K562 (cell line): ENCODE data around the gene OR2W1. TPM values are rescaled to one million over a fixed set of nuclear protein-coding genes. Genes with fewer than 3 reads are reported as not detected.
A peak's percentile ranks its signal among the peaks of the same experiment; 100 is the strongest.

ENCODE experiments used
- ARID2 ChIP-seq: fragments of 450-650 bp; IDR thresholded peaks from 2 replicates; pipeline ENCODE4 v1.6.1; 2017; ENCODE audit warnings: antibody characterized with exemption, mild to moderate bottlenecking
- CREM ChIP-seq: IDR thresholded peaks from 2 replicates; pipeline ENCODE4 v1.6.1; 2014; ENCODE audit warnings: antibody characterized with exemption, low read depth
- CTCF ChIP-seq, 3 experiments: IDR thresholded peaks in 2 of 3; conservative IDR thresholded peaks in 1 of 3; 2 replicates each; pipeline ENCODE4 v1.5.1; 2011 to 2012; ENCODE audit warnings: low read length in 3 of 3, mild to moderate bottlenecking in 3 of 3, control low read depth in 2 of 3, improper control_type of control experiment in 1 of 3, inconsistent platforms in 1 of 3, low read depth in 1 of 3, mixed read lengths in 1 of 3, moderate library complexity in 1 of 3; ENCODE audit not compliant: insufficient read depth in 2 of 3
- E2F8 ChIP-seq: fragments of 450-650 bp; IDR thresholded peaks from 2 replicates; pipeline ENCODE4 v1.7.1; 2018; ENCODE audit warnings: mild to moderate bottlenecking, low read depth; ENCODE audit not compliant: partially characterized antibody
- EGR1 ChIP-seq: fragments of 450-650 bp; conservative IDR thresholded peaks from 2 replicates; pipeline ENCODE4 v1.6.1; 2017; ENCODE audit warnings: mild to moderate bottlenecking
- ETV1 ChIP-seq: fragments of 450-650 bp; conservative IDR thresholded peaks from 2 replicates; pipeline ENCODE4 v1.6.1; 2016; ENCODE audit warnings: missing genetic modification characterization, control low read depth, low read depth, missing compliant biosample characterization
- GATAD2A ChIP-seq: fragments of 450-650 bp; IDR thresholded peaks from 2 replicates; pipeline ENCODE4 v1.6.1; 2017
- MBD1 ChIP-seq: fragments of 250-450 bp; sonication (Bioruptor Pico); IDR thresholded peaks from 2 replicates; pipeline ENCODE4 v1.8.0; 2022; ENCODE audit warnings: inconsistent platforms
- NFXL1 ChIP-seq: fragments of 450-650 bp; formaldehyde crosslinking; IDR thresholded peaks from 2 replicates; pipeline ENCODE4 v1.4.0; 2021; ENCODE audit warnings: mild to moderate bottlenecking
- TOE1 ChIP-seq, 2 experiments: fragments of 450-650 bp in 1 of 2; sonication (generic) in 1 of 2; formaldehyde crosslinking in 1 of 2; IDR thresholded peaks; 2 replicates each; pipeline versions ENCODE4 v1.7.1 to v1.8.0; 2016 to 2022; ENCODE audit warnings: borderline replicate concordance in 2 of 2, mild to moderate bottlenecking in 2 of 2, antibody characterized with exemption in 1 of 2, inconsistent platforms in 1 of 2, low read depth in 1 of 2, missing genetic modification reagents in 1 of 2, moderate library complexity in 1 of 2
- ZNF217 ChIP-seq: sonication (generic); formaldehyde crosslinking; IDR thresholded peaks from 2 replicates; pipeline ENCODE4 v1.8.0; 2022; ENCODE audit warnings: mild to moderate bottlenecking, missing genetic modification reagents
- ZNF347 ChIP-seq: fragments of 450-650 bp; formaldehyde crosslinking; IDR thresholded peaks from 2 replicates; pipeline ENCODE4 v1.4.0; 2020; ENCODE audit warnings: low read depth, mild to moderate bottlenecking, moderate library complexity
- polyA plus RNA-seq, 8 experiments: library from polyadenylated mRNA; depleted of rRNA in 4 of 8; stranded (reverse) in 5 of 8; unstranded in 3 of 8; fragments of >200 nt; fragmentation: Nextera tagmentation in 2 of 8; fragmentation: Illumina TruSeq in 1 of 8; extraction: Ambion mirVana in 2 of 8; extraction: Trizol in 1 of 8; gene quantifications; 2 replicates each; pipeline versions ENCODE4 v1.2.1 to v1.2.3, GENCODE V29; 2011 to 2014; ENCODE audit warnings: inconsistent platforms in 1 of 8, missing spikeins in 1 of 8
- total RNA-seq, 7 experiments: library from RNA; depleted of rRNA in 6 of 7; stranded (reverse); fragments of >200 nt in 6 of 7; fragmentation: Illumina TruSeq in 2 of 7; extraction: Trizol in 2 of 7; gene quantifications; 2 replicates each; pipeline versions ENCODE4 v1.2.1 to v1.2.3, GENCODE V29; 2011 to 2021; ENCODE audit warnings: low replicate concordance in 1 of 7
- TF ChIP-seq, protein P1 (sequence below): fragments of 250-450 bp; sonication (Bioruptor Pico); IDR thresholded peaks from 2 replicates; pipeline ENCODE4 v1.9.0; 2021; ENCODE audit warnings: mild to moderate bottlenecking, inconsistent platforms
- TF ChIP-seq, protein P2 (sequence below): sonication (generic); formaldehyde crosslinking; IDR thresholded peaks from 2 replicates; pipeline ENCODE4 v1.5.0; 2020; ENCODE audit warnings: missing genetic modification reagents

OR2W1 gene
- total and polyA plus RNA-seq, 9 of the 15 experiments (the other 6 are each of a cell fraction or from before 2014, with no cell fraction given), result not detected

DNA sequence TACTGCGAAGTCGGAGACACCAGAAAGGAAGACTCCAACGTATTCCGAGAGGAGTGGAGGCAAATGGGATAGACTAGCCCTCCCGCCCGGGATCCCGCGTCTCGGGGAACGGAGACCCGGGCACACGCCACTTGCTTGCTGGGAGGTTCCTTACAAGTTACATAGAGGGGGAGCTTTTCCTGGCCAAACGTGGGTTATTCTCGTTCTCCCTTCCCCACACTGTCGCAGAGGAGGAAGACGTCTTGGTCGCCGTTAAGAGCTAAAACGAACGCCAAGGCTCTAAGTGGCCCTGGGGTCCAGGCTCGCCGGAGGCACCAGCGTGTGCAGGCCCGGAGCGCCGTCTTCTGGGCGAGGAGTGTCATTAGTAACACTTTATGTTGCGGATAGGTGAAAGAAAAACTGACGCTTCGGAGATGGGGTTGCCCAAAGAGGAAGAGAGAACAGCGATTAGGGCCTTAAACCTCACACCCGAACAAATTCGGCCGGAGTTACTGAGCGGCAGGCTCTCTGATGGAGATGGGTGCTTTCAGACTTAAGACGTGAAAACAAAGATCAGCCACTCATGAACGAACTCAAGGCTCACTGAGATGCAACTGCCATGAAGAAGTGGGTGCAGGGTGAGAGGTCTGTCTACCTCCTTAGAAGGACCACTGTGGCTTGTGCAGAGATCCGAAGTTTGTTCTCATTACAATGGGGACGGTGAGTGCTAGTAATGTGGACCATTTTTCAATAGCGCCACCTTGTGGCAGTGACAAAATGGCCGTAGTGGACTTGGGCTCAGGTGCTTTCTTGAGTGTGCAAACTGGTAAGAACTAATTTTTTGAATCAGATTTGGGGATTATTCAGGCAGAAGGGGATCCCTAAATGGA is 28.2 kb downstream of the OR2W1 start (continued):
- TF ChIP-seq CTCF (IDR thresholded peaks at IDR 0.05 in 2 of 3, conservative IDR thresholded peaks at IDR 0.05 in 1 of 3; ENCODE audit: insufficient read depth in 2 of 3, low read depth in 1 of 3, low read length in 3 of 3) (peak; percentile 90 to 93 (median 93)), NFXL1 (CRISPR knock-in tag) (no peak), E2F8 (peak; percentile 40), MBD1 (CRISPR knock-in tag) (peak; percentile 97), ZNF347 (CRISPR knock-in tag) (no peak), GATAD2A (no peak), TOE1 (IDR thresholded peaks at IDR 0.05; ENCODE audit: borderline replicate concordance) (peak; percentile 75; the same call in 1 of the 2 replicates), TOE1 (CRISPR knock-in tag; IDR thresholded peaks at IDR 0.05; ENCODE audit: borderline replicate concordance, low read depth) (no peak; the same call in 1 of the 2 replicates), ARID2 (peak; percentile 82; the same call in 1 of the 2 replicates), EGR1 (no peak), ETV1 (tag) (0 out of 2 replicates have a peak, but pooled peaks have one; percentile 5), ZNF217 (CRISPR knock-in tag) (no peak), CREM (peak; percentile 77)
- TF ChIP-seq, protein P1, sequence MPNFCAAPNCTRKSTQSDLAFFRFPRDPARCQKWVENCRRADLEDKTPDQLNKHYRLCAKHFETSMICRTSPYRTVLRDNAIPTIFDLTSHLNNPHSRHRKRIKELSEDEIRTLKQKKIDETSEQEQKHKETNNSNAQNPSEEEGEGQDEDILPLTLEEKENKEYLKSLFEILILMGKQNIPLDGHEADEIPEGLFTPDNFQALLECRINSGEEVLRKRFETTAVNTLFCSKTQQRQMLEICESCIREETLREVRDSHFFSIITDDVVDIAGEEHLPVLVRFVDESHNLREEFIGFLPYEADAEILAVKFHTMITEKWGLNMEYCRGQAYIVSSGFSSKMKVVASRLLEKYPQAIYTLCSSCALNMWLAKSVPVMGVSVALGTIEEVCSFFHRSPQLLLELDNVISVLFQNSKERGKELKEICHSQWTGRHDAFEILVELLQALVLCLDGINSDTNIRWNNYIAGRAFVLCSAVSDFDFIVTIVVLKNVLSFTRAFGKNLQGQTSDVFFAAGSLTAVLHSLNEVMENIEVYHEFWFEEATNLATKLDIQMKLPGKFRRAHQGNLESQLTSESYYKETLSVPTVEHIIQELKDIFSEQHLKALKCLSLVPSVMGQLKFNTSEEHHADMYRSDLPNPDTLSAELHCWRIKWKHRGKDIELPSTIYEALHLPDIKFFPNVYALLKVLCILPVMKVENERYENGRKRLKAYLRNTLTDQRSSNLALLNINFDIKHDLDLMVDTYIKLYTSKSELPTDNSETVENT (CRISPR knock-in tag), result 0 out of 2 replicates have a peak, but pooled peaks have one; percentile 9
- TF ChIP-seq, protein P2, sequence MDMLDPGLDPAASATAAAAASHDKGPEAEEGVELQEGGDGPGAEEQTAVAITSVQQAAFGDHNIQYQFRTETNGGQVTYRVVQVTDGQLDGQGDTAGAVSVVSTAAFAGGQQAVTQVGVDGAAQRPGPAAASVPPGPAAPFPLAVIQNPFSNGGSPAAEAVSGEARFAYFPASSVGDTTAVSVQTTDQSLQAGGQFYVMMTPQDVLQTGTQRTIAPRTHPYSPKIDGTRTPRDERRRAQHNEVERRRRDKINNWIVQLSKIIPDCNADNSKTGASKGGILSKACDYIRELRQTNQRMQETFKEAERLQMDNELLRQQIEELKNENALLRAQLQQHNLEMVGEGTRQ, result no peak
